K562 (cell line): ENCODE data around the gene SH3TC1. TPM values are rescaled to one million over a fixed set of nuclear protein-coding genes. Genes with fewer than 3 reads are reported as not detected.
A peak's percentile ranks its signal among the peaks of the same experiment; 100 is the strongest.

ENCODE experiments used
- ATF4 ChIP-seq: fragments of 450-650 bp; formaldehyde crosslinking; IDR thresholded peaks from 2 replicates; pipeline ENCODE4 v1.4.0; 2022; ENCODE audit warnings: mild to moderate bottlenecking, moderate library complexity
- CHD1 ChIP-seq: fragments of 200-600 bp; sonication (generic); IDR thresholded peaks from one replicate; pipeline ENCODE4 v1.6.1; 2012; ENCODE audit warnings: mild to moderate bottlenecking, moderate library complexity, low read length, inconsistent platforms
- HDAC8 ChIP-seq: fragments of 450-650 bp; IDR thresholded peaks from 2 replicates; pipeline ENCODE4 v1.6.1; 2016; ENCODE audit warnings: mild to moderate bottlenecking, missing genetic modification characterization, moderate library complexity, missing compliant biosample characterization
- KDM4B ChIP-seq, 2 experiments: fragments of 450-650 bp in 1 of 2; sonication (generic) in 1 of 2; IDR thresholded peaks; 2 replicates each; pipeline ENCODE4 v1.6.1; 2016 to 2017; ENCODE audit warnings: borderline replicate concordance in 2 of 2, antibody characterized with exemption in 1 of 2, low read depth in 1 of 2, mild to moderate bottlenecking in 1 of 2
- SMARCB1 ChIP-seq: IDR thresholded peaks from 2 replicates; pipeline ENCODE4 v1.6.1; 2011; ENCODE audit warnings: improper control_type of control experiment, low read depth; ENCODE audit not compliant: insufficient read length
- U2AF2 ChIP-seq: fragments of 200-400 bp; formaldehyde crosslinking; optimal IDR thresholded peaks from 2 replicates; pipeline ENCODE3; 2017; ENCODE audit warnings: low read depth, mild to moderate bottlenecking, low read length
- USF1 ChIP-seq: sonication (generic); formaldehyde crosslinking; IDR thresholded peaks from 2 replicates; pipeline ENCODE4 v1.9.0; 2022; ENCODE audit warnings: mild to moderate bottlenecking, missing genetic modification reagents
- ZNF589 ChIP-seq: fragments of 200-800 bp; sonication (Bioruptor generic); IDR thresholded peaks from 2 replicates; pipeline ENCODE4 v1.6.1; 2016; ENCODE audit warnings: low read depth, missing genetic modification characterization, missing compliant biosample characterization
- polyA plus RNA-seq, 8 experiments: library from polyadenylated mRNA; depleted of rRNA in 4 of 8; stranded (reverse) in 5 of 8; unstranded in 3 of 8; fragments of >200 nt; fragmentation: Nextera tagmentation in 2 of 8; fragmentation: Illumina TruSeq in 1 of 8; extraction: Ambion mirVana in 2 of 8; extraction: Trizol in 1 of 8; gene quantifications; 2 replicates each; pipeline versions ENCODE4 v1.2.1 to v1.2.3, GENCODE V29; 2011 to 2014; ENCODE audit warnings: inconsistent platforms in 1 of 8, missing spikeins in 1 of 8
- total RNA-seq, 7 experiments: library from RNA; depleted of rRNA in 6 of 7; stranded (reverse); fragments of >200 nt in 6 of 7; fragmentation: Illumina TruSeq in 2 of 7; extraction: Trizol in 2 of 7; gene quantifications; 2 replicates each; pipeline versions ENCODE4 v1.2.1 to v1.2.3, GENCODE V29; 2011 to 2021; ENCODE audit warnings: low replicate concordance in 1 of 7

The SH3TC1 gene
- total and polyA plus RNA-seq, 9 of the 15 experiments (the other 6 are each of a cell fraction or from before 2014, with no cell fraction given) = 0.04 to 2.1 (median 0.48) TPM; not detected in 1

- TF ChIP-seq ATF4 (CRISPR knock-in tag) = no peak
- TF ChIP-seq USF1 (CRISPR knock-in tag) = peak; percentile 27
- TF ChIP-seq HDAC8 (tag) = no peak
- TF ChIP-seq SMARCB1 = no peak
- TF ChIP-seq KDM4B (IDR thresholded peaks at IDR 0.05; ENCODE audit: borderline replicate concordance in 2 of 2, low read depth in 1 of 2) = no peak
- TF ChIP-seq ZNF589 = no peak
- TF ChIP-seq U2AF2 = no peak
- TF ChIP-seq CHD1 = no peak
- TF ChIP-seq, all 486 proteins: peak for 7
Observed at GRCh38 chr4:8270912-8271815, 72.1 kb downstream of the SH3TC1 start (continued).
